Measurements from ENCODE around the gene SEPTIN2.
"Not testable (repeated sequence)": the region's sequence is repeated elsewhere in the genome, so short reads cannot be mapped to it uniquely, and the experiment has no call there.

The SEPTIN2 gene

DNA sequence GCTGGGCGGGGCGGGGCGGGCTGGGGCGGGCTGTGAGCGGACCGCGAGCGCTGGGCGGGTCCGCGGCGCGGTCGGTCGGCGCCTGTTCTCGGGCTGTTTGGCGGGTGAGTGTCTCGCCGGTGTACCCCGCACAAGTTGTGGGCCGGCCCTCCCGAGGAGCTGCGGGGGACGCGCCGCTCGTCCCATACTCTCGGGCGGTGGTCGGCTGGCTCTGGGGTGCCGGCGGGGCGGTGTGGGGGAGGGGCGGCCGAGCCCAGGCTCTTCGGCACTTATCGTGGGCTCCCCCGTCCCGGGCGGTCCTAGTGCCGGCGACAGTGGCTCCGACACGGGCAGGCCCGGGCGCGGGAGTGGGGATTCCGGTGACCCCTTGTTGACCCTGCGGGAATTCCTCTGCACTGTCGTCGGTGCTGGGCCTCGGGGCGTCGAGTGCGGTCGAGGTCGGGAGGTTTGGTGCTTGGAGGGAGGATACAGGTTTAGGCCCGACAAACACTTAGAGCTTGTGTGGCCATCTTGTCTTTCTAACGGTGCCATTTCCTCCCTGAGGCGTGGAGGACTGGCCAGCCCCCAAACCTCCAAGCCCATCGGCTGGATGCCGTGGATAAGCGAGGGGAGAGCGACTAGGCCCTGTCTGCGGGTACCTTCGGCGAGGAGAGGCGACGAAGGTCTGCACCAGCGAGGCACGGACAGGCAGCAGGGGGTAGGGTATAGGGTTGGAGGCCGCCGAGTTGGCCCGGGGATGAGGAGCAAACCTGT, at the start of gene SEPTIN2:
SEPTIN2 (plus strand) TSS at position 47 of the 753 bp plus-strand sequence. CDS start 8,308 bp downstream, outside the sequence.
- DNase-seq, result no peak

DNA sequence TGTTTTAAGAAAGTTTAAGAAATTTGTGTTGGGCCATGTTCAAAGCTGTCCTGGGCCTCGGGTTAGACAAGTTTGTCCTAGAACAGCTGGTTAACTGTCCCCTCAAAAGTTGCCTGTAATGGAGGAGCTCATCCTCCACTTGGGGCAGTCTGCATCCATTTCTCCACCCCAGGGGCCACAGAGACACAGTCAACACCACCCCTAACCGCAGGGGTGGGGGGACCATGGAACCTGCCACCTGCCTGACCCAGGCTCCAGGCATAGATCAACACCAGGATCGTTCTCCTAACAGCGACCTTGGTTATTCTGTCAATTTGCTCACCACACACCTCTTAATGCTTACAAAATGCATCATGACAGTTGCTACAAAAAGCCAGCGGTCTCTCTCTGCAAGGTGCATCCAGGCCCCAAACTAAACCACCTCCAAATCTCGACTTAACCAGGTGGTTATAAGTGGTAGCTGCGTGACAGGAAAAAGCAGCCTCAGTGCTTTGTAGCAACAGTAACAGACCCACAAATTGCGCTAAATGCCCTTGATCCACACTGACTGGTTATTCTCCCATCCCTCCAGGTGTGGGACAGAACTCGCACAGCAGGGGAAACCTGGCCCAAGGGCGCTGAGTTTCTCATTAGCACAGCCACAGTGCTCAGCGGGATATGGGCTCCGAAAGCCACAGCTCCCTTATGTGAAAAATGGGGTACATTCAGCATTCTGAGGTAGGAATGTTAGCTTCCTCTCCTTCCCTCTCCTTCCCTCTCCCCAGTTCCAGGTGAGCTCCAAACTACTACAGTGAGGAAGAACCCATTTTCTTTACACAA, 48.3 kb upstream of the SEPTIN2 start:
- no peak for DNase-seq

DNA sequence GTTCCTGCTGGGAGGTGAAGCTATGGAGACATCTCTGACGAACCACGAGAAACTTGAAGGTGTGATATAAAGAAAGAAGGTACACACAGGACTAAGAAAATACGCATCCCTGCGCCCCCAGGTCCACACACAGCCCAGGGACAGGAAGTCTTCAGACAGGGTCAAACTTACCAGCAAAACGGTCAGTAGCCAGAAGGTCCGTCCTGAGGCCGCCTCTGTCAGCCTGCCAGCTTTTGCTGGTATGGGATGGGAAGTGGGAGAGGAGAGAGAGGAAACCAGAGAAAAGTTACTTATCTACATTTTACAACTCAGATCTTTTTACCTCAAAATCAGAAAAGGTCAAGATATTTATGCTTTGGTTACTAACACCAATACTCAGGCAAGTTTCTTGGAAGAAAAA, 47.4 kb upstream of the SEPTIN2 start:
- no peak for DNase-seq

- no peak for DNase-seq
Measured at GRCh38 chr2:241268716-241269445, 46.8 kb upstream of the SEPTIN2 start.

DNA sequence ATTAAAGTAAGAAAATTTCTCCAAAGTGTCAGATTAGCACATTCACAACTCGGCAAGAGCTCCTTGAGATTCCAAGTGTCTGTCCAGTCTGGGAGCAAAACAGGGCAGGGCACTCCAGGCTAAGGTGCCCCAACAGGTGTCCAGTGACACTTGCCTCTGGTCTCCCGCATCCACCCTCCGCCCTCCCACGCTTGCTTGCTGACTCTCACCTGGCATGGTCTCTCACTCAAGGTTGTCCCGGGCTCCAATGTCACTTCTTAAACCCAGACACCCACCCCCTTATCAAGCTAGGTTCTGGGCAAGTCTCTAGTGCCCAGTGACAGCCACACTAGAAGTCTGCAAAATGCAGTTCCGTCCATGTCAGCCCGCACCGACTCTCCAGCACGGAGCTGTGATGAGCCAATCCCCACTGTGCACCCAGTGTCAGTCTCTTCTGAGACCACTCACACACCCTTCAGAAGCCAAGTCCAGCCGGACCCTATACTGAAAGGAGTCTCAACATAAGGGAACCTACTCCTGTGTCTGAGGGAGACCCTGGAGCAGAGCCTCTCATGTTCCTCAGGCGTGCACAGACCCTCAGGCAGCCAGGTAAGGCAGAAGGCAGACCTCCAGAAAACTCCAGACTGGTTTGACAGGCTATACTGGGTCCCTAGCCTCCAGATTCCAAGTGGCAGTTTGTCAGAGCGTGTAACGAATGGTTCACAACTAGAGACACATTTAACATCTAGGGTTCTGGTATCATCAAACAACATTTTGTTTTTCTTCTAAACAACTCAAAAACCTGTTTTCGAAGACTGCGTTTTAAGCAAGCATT, 45.8 kb upstream of the SEPTIN2 start:
- no peak for DNase-seq

GRCh38 chr2:241270531-241270930, 45.2 kb upstream of the SEPTIN2 start:
- DNase-seq, result no peak

DNA sequence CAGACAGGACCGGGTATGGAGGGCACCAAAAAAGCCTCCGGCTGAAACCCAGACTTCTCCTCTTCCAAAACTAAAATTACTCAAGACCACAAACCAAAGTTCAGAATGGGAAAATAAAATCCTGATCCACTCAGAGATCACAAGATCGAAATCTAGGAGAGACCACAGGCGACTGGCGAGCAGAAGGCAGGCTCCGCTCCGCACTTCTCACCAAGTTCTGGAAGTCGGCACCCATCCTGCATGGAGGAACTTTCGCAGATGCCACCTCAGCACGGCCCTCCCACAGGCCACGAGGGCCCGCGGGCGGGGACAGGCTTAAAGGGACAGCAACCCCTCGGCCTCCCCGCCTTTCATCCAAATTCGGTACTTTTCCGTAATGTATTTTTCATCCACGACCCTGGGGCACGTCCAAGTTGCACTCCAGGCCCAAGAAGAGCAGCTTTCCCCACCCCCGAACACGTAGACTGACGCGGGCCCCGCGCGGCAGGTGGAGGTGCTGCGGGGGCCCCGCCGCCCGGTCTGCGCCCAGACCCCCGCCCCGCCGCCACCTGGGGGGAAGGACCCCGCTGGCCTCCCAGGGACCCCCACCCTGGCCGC, 43.9 kb upstream of the SEPTIN2 start:
- DNase-seq, result no peak

DNA sequence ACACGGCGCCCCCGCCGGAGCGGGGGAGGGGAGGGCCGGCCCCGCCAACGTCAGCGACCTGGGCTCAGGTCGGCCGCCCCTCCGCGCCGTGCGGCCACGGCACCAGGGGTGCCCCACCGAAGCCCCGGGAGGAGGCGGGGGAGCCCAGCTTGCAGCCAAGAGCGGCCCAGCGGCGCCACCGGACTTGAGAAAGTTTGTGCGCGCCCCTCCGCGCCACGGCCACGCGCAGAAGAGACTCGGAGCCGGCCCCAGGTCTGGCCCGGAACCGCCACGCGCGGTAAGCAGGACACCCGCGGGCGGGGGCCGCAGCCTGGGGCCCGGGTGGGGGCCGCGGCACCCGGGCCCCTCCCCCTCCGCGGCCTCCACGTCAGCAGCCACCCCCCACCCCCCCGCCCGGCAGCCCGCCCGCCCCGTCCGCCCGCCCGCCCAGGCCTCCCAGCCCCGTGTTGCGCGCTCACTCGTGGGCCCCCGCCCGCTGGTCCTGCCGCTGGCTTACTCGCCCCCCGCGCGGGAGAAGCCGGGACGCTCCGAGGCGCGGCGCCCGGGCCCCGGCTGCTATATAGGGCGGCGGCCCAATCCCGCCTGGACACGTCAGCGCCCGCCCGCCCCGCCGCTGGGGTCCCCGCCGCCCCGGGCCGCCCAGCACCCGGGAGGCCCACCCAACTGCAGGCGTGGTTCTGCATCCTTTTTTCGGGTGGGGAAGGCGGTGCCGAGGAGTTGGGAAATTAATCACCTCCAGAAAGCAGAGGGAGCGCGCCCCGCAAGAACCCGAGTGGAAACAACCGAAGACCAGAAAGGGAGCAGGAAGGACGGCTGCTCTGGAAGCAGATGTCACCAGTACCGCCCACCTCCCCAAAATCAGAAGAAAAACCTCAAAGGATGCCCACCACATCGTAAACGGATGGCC, 43.2 kb upstream of the SEPTIN2 start:
- no peak for DNase-seq

GRCh38 chr2:241273210-241274020, 42.3 kb upstream of the SEPTIN2 start:
- DNase-seq, result no peak

- no peak for DNase-seq
Measured at GRCh38 chr2:241274127-241274526, 41.6 kb upstream of the SEPTIN2 start.

GRCh38 chr2:241275504-241275903, 40.2 kb upstream of the SEPTIN2 start:
- DNase-seq, result no peak

DNA sequence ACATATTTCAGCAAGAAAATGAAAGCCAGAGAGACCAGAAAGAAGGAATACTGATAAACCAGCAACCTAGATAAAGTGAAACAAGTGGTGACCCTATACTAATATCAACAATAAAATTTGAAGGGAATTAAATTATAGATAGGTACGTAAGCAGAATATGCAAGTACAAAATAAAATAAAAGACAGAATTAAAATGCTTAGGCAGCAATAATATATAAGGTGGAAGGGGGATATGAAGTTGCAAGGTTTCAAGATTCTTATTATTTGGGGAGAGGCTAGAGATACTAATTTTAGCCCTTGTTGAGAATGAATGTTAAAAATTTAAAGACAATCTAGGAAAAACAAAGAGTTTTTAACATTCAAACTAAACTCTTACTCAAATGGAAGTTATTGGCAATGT, 39.8 kb upstream of the SEPTIN2 start:
- DNase-seq, result no peak

DNA sequence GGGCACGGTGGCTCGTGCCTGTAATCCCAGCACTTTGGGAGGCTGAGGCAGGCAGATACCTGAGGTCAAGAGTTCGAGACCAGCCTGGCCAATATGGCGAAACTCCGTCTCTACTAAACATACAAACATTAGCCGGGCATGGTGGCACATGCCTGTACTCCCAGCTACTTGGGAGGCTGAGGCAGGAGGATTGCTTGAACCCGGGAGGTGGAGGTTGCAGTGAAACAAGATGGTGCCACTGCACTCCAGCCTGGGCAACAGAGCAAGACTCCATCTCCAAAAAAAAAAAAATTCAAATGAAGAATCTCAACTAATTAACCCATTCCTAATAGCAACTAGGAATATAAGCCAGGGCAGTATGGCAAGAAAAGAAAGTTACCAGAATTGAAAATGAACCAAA, 37.4 kb upstream of the SEPTIN2 start:
- DNase-seq, result not testable (repeated sequence)

- no peak for DNase-seq
Measured at GRCh38 chr2:241279413-241279812, 36.3 kb upstream of the SEPTIN2 start.

DNA sequence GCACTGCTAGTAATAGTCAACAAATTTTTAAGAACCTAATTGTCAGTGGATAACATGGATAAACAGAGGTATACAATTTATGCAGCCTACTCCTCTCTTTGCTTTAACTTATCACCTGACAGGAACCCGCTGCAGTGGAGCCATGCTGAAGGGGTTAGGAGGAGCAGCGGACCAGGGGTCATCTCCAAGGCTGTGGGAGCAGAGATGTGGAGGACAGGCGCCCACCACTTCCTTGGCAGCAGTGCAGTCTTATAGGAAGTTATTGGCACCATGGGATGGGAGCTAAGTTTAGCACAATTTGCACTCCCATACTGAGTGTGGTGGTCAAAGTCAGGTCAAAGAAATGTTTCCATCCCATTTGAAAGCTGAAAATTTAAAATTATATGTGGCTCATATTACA, 35.9 kb upstream of the SEPTIN2 start:
- no peak for DNase-seq

DNA sequence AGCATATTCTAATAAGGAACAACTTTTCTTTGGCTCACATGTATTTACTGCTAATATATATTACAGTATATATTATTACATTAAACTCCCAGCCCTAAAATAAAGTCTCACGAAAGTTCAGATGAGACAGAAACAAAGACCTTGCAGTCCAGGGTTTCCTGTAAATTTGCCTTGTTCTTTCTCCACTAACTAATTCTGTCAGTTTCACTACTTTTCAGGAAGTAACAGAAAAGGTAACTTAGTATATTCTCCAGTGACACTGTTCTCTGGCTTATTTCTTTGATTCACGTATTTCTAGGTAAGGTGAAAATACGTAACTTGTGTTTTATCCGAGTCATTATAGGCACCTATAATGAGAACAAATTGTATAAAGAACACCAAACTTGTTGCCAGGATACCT, 35.4 kb upstream of the SEPTIN2 start:
- DNase-seq, result no peak

- no peak for DNase-seq
Measured at GRCh38 chr2:241282555-241282954, 33.2 kb upstream of the SEPTIN2 start.

DNA sequence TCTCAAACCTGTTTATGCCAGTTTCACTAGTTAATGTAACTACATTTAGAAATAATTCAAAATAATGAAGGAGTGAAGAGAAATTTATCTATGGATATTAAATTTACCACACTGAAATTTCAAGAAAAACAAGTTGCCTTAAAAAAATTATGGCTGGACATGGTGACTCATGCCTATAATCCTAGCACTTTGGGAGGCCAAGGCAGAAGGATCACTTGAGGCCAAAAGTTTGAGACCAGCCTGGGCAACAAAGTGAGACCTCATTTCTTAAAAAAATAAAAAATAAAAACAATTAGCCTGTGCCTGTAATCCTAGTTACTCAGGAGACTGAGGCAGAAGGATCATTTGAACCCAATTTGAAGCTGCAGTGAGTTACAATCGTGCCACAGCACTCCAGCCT, 30.1 kb upstream of the SEPTIN2 start:
- no peak for DNase-seq

- DNase-seq, result no peak
Measured at GRCh38 chr2:241286348-241287090, 29.2 kb upstream of the SEPTIN2 start.

All from NCI-H524 treated with DMSO at 0.1 percent for 48 hours (cell line).